GM19035 (cell line): ENCODE results near the gene NTN3.
A peak's percentile ranks its signal among the peaks of the same experiment; 100 is the strongest.

Experiments used
- ATAC-seq: cut with Tn5 transposase; IDR thresholded peaks from one replicate; pipeline ENCODE4 v1.9.1; 2021; ENCODE audit not compliant: unreplicated experiment

Gene NTN3

DNA sequence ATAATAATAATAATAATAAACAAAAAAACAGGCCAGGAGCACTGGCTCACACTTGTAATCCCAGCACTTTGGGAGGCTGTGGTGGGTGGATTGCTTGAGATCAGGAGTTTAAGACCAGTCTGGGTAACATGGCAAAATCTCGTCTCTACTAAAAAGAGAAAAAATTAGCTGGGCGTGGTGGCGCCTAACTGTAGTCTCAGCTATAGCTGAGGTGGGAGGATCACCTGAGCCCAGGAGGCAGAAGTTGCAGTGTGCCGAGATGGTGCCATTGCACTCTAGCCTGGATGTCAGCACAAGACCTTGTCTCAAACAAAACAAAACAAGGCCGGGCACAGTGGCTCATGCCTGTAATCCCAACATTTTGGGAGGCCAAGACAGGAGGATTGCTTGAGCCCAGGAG, 23.9 kb downstream of the NTN3 start:
- no peak for ATAC-seq

DNA sequence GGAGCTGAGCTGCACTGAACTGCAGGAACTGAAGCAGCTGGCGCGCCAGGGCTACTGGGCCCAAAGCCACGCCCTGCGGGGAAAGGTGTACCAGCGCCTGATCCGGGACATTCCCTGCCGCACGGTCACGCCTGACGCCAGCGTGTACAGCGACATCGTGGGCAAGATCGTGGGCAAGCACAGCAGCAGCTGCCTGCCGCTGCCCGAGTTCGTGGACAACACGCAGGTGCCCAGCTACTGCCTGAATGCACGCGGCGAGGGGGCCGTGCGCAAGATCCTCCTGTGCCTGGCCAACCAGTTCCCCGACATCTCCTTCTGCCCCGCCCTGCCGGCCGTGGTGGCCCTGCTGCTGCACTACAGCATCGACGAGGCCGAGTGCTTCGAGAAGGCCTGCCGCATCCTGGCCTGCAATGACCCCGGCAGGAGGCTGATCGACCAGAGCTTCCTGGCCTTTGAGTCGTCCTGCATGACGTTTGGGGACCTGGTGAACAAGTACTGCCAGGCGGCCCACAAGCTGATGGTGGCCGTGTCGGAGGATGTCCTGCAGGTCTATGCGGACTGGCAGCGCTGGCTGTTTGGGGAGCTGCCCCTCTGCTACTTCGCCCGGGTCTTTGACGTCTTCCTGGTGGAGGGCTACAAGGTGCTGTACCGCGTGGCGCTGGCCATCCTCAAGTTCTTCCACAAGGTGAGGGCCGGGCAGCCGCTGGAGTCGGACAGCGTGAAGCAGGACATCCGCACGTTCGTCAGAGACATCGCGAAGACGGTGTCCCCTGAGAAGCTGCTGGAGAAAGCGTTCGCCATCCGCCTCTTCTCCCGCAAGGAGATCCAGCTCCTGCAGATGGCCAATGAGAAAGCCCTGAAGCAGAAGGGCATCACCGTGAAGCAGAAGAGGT, 25.4 kb downstream of the NTN3 start:
- ATAC-seq = no peak

DNA sequence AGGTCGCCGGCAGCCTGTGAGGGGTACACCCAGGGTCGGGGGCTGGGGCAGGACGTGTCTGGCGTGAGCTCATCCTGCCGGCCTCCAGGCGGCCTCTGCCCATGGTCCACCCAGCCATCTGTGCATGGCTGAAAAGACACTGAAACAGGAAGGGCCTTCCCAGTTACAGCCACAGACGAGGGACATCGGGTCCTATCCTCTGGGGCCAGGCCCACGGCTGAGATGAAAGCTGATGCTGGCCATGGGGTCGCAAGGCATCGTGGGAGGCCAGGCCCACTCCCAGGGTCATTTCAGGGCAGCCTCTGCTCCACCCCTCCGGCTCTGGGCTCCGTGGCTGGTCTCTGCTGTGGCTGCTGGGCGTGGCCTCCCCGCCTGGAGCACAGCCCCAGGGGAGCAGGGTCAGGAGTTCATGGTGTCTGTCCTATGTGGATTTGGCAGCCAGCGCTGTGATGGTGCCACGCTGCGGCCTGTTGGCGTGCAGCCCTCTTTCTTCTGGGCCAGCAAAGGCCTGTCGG, 26.1 kb downstream of the NTN3 start:
- ATAC-seq = no peak

DNA sequence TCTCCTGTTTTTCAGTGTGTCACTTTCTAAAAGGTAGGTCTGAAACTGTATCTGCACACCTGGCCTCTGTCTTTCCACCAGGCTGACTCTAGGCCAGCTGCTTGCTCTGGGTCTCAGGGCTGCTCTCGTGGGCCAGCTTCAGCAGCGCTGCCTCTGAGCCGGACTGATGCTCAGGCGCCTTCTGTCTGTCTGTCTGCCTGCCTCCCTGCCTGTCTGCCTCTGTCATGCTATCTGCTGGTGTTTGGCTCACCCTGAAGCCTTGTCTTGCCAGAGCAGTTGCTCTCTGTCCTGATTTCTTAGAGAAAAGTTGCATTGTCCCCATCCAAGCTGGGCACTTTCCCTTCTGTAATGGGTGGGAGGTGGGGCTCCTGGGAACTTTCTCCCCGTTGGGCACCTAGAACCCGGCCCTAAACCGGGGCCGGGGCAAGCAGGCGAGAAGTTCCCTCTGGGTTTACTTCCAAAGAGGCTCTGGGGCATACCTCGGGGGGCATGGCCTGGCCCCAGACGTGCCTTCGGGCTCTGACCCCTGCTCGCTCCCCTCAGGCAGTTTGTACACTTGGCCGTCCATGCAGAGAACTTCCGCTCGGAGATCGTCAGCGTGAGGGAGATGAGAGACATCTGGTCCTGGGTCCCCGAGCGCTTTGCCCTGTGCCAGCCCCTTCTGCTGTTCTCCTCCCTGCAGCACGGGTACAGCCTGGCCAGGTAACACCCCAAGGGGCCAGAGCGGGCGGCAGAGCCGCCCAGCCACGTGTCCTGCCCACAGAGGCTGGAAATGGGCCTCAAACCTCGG, 26.8 kb downstream of the NTN3 start:
- no peak for ATAC-seq

DNA sequence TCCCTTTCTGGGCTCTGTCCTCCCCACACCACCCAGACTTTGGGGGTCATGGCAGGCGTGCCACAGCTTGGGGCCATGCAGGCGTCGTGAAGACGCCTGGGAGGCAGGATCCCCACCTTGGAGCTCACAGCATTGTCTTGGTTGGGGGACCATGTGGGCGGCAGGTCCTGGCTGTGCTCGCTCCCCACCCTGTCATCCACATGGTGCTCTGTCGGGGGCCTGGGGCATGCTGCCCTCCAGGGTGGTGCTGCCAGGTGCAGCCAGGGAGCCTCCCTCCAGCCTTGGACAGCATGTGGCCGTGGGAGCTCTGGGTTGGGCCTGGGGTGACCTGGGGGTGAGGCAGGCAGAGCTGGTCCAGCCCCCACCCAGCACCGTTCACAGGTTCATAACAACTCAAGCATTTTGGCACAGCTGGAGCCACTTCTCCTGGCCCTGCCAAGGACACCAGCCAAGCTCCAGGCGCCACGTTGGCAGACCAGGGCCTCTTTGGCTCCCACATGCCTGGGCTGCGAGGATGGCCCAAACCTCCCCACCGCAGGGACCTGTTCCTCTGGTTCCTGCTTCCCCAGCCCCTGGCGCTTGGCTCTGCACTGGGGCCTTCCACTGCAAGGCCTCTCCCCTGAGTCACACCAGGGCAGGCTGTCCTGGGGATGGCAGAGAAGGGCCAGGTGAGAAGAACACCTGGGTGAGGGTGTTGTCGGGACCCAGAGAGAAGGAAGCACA, 27.6 kb downstream of the NTN3 start:
- no peak for ATAC-seq

DNA sequence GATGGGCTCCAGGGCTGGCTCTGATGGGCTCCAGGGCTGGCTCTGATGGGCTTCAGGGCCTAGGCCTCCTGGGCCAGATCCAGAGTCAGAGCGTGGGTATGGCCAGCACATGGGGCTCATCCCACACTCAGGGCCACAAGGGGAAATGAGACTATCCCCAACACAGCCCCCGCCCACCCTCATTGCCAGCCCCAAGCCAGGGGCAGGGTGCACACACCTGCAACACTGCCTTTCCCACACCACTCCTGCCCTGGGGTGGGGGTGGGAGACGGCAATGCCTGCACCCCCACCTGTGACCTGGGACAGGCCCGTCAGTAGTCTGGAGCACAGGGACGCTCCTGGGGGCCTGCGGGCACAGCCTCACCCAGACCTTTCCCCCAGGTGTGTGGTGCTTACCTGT, 28.4 kb downstream of the NTN3 start:
- ATAC-seq = no peak

DNA sequence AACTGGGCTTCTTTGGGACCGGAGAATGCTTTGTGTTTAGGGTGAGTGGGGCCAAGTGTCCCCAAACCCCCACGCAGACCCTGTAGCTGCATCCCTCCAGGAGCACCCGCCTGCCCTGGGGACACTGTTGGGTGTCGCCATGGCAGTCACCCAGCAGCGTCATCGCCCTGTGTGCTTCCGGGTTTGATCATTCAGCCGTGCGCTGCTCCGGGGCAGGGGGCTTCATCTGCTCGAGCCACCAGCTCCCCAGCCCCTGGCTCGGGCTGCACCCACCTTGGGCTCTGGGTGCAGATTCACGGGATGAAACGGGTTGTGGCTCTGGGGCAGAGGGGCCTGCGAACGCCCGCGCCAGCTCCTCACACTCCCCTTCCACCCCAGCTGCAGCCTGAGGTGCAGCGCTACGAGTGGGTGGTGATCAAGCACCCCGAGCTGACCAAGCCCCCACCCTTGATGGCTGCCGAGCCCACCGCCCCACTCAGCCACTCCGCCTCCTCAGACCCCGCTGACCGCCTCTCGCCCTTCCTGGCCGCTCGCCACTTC, 28.9 kb downstream of the NTN3 start:
- no peak for ATAC-seq

DNA sequence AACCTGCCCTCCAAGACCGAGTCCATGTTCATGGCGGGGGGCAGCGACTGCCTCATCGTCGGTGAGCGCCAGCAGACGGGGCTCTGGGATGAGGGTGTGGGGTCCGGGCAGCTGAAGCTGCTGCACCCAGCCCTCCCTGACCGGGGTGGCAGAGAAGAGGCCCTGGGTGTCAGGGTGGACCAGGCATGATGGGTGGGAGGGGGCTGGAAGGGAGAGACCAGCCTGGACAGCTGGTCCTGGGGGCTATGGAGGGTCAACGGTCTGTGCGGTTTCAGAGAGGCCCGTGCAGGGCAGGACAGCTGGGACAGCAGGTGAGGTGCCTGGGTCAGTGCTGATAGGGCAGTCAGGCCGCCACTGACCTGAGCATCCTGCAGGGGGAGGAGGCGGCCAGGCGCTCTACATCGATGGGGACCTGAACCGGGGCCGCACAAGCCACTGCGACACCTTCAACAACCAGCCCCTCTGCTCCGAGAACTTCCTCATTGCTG, 29.4 kb downstream of the NTN3 start:
- no peak for ATAC-seq

DNA sequence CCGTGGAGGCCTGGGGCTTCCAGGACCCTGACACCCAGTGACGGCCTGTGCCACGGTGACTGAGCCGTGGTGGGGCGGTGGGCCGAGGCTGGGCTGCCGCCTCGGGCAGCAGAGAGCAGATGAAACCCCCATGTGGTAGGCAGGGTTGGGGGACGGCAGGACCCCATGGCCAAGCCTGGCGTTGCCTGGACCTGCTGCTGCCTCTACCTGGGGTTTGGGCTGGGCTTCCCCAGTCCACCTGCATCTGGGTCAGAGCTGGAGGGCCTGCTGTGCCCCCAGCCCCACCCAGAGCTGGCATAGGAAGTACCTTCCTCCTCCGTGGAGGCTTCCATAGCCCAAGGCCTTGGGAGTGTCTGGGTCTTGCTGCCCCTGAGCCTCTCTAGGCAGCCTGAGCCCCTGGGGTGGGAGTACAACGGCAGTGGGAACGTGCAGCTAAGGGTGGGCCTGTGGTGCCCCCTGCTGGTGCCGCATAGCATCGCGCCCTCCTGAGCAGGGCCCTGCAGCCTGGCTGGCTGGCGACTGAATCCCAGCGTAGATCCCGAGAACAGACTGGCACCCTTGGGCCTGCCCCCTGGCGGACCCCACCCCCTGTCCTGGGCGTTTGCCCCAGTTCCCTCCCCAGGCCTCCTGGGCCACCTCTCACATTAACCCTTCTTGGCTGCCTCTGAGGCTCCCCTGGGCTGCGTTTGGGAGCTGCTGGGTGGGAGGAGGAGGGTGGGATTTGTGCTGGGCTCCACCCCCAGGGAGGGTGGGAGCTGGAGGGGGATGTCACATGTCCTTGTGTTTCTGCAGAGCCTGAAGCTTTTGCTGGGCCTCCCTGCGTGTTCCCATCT, 30.0 kb downstream of the NTN3 start:
- no peak for ATAC-seq

DNA sequence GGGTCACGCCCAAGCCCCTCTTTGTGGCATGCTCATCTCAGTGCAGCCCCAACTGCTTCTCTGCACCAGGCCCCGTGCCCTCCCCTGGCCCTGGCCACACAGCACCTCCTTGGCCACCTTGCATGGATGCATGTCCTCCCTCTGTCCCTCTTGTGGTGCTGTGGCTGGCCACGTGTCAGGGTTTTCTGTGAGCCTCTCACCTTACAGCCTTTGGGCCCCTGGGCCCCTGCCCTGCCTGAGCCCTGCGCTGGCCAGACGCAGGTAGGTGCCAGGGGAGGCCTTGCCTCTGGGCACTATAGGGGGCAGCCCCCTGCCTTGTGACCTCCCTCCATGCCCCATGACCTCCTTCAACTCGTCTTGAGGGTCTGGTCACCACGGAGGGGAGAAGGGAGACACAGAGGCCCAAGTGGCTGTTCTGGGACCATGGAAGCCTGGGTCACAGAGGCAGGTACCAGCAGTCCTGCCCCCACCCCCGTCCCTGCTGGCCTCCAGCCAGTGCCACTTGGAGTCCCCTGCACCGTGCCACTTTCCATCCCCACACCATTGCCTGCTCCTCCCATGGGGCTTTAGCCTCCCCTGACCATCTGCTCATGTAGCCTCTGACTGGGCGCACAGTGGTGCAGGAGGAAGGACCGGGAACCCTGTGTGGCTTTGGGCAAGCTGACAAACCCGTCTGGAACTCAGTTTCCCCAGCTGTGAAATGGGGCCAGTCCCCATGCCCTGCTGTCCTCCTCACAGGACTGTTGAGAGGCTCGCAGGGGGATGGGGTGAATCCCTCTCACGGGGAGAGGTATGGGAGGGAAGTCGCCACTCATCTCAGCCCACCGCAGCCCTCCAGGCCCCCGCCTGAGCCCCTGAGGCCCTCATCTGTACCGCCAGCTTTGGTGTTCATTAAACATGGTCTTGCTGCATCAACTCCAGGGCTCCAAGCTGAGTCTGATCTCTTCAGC, 31.1 kb downstream of the NTN3 start:
- no peak for ATAC-seq

DNA sequence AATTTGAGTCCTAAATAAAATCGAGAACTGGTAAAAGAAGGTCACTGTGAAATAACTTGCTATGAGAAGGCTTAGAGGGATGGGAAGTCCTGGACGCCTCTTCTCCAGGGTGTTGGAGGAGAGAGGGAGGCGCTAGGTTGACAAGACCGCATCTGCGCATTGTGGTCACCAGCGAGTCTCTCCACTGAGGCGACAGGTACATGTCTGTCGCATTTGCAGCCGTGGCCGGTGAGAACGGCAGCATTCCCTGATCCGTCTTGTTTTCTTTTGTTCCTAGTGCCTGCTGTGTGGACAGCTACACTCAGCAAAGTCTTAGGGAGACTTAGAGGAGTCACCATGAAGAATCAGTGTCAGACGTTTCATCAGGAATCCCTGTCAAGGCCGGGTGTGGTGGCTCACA, 34.6 kb downstream of the NTN3 start:
- no peak for ATAC-seq

DNA sequence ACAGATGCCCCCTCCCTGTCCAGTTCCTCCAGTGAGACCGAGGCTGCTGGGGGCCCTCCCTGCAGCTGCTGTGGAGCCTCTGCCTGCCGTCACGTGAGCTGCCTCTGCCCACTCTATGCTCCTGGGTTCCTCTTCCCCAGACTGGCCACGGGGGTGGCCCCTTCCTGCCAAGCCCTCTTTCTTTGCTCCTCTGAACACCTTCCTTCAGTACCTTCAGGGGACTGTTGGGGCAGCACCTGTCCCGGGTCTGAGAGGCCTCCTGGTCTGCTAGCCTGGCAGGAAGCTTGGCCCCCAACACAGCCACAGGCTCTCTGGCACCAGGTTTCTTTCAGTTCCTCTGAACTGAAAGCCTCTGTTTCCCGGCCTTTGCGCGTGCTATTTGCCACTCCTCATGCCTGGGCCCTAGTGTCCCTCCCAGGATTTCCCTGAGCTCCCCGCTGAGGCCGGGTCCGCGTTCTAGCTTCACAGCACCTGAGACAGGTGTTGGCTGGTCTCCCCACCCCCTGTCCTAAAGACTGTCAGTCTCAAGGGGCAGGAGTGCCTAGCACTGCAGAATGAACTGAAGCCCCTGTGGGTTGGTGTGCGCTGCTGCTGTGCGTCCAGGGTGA, 36.1 kb downstream of the NTN3 start:
- peak; percentile 54 for ATAC-seq

DNA sequence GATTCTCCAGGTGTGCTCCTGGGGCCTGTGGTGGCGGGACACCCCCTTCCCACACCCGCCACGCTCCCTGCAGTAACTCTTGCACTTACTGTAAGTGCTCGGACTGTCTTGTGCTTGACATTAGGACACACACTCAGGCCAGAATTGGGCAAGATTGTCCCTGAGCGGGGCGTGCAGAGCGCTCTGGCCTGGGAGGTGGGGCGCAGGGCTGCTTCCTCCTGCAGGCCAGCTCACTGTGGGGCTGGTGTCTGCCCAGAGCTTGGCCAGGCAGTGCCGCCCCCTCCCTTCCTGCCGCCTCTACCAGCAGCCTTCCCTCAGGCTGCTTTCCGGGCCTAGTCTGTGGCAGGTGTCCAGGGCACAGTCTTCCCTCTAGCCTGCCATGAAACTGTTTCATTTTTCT, 36.6 kb downstream of the NTN3 start:
- peak; percentile 17 for ATAC-seq

DNA sequence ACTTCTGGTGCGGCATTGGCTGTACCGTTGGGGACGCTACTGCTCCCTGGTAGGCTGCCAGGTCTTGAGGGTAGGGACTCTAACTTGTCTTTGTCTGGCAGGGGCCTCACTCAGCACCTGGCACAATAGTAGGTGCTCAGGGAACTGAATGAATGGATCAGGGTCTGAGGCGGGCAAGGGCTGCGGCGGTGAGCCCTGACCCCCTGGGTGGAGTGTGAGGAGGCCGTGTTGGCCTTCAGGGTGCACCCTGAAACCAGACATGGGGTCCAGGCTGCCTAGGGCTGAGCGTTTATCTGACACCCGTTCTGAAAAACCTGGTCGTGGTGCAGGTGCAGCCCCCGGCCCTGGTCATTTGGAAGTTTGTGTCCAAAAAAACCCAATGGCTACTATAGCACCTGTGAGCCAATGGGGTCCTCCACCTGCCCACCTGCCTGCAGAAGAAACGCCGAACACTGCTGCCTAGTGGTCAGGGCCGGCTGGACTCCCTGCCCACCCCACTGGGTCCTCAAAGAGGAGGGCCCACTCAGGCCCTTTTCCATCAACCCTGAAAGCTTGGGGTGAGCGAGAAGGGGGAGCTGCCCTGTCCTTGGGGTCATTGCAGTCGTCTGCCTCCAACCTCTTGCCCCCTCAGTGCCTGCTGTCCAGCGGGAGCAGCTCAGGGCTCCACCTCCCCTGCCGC, 37.8 kb downstream of the NTN3 start:
- ATAC-seq = no peak

DNA sequence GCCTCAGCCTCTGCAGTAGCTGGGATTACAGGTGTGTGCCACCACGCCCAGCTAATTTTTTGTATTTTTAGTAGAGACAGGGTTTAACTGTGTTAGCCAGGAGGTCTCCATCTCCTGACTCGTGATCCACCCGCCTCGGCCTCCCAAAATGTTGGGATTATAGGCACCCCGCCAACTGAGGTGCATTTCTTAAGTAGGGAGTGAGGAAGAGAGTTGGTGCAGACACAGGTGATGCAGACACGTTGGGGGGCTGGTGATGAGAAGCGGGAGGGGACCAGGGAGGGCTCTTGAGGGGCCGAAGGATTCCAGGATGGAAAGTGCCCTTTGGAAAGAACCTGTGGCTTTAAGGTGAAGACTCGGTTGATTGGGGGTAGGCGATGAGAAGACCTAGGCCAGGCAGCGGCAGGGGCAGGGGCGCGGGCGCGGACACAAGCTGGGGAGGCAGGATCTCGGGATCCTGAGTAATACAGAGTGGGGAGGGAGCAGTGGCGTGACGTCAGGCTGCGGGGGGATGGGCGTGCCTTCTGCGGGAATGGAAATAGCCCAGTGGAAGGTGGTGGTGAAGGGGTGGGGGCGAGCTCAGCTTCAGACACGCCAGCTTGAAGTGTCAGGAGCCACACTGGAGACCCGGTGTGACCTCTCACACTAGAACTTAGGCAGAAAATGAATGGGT, 40.2 kb downstream of the NTN3 start:
- ATAC-seq = no peak

DNA sequence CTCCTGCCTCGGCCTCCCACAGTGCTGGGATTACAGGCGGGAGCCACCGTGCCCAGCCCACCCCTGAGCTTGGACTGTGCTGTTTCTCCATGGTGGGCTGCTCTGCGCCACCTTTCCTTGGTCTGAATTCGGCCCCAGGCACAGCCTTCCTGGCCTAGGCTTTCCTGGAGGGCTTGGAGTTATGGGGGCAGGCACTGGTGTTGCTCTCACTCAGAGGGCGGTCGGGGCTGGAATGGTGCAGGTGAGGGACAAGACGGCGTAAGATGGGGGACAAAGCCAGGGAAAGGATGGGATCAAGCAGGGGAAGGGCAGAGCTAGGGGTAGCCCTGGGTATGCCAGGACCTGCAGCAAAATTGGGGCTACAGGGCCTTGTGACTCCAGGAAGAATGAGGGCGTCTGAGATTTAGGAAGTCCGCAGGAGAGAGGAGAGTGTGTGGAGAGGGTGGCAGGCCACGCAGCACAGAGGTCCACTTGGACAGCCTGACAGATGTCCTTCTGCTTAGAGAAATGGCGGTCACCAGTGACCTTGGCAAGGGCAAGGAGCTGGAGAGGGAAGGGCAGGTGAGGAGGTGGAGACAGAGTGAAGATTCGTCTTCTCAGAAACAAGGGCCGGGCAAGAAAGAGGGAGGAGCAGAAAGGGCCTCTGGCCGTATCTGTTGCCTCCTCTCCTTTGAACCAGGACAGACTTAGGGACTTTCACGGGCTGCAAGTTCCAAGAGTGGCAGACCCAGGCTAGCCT, 41.1 kb downstream of the NTN3 start:
- ATAC-seq = no peak
